SHP77 (cell line): ENCODE data around the gene ALDH3B1.

Experiments
- DNase-seq, 2 experiments: peaks; one replicate each; lab custom pipeline; 2025; lab: John Stamatoyannopoulos, UW

The ALDH3B1 gene

DNA sequence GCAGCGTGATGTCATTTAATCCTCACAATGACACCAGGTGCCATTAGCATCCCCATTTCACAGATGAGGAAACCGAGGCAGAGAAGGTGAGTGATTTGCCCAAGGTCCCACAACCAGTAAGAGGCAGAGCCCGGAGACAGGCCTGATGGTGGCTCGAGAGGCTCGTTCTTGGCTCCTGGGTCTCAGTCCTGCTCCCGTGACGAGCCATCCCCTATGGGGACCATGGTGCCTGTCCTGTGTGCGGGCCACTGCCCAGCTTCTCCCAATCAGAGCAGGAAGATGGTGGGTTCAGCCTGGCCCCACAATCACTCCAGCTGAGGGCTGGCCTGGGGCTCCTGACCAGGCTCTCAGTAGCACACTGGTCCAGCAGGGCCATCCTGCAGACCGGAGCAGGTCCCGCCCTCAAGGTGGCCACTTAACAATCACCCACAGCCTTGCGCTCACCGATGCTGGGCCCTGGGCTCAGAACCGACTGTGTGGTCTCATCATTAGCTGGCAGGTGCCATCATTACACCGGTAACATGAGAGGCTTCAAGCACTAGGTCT, 3.6 kb downstream of the ALDH3B1 start:
- no peak for DNase-seq

DNA sequence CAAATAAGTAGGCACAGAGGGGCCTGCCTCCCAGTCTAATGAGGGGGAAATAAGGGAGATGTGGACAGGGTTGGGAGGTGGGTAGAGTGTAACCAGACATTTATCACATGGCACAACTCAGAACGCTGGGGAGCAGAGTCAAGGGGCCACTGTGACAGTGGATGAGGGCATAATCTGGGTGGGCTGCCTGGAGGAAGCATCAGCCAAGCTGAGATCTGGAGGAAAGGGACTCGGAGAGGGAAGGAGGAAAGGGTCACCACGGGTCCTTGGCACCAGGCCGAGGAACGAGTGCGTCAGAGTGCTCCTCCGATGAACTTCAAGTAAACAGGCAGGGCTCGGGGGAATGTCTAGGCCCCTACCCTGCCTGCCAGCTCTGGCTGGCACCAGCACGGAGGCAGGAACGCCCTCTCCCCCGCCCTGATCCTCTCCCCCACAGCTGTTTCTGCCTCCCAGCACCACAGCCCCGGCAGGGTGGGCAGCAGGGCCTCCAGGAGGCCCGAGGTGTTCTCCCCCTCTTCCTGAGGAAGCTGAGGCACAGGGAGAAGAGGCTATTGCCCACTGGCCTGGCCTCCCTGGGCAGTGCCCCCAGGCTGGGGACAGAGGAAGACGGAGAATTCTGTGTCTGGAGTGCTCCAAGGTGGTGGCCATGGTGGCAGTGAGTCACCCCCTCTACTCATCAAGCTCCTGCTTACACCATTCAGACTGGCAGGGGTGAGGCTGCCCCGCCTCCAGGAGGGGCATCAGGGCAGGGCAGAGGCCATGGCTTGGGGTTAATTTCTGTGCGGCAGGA, 4.2 kb downstream of the ALDH3B1 start:
- no peak for DNase-seq

DNA sequence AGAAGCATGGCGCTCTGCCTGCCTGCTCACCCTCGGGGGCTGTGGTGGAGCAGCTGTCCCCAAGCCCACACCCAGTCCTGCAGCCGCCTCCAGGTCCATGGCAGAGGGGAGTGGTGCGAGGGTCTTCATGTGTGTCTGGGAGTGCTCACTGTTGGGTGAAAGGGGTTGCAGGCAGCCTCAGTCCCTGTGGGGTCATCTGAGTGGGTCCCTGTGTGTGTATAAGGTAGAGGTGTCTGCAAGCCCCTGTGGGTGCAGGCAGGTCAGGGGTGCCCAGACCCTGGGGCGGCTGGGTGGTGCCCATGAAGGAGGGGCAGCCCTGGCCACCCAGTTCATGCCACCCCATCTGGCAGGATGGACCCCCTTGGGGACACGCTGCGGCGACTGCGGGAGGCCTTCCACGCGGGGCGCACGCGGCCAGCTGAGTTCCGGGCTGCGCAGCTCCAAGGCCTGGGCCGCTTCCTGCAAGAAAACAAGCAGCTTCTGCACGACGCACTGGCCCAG, 4.9 kb downstream of the ALDH3B1 start:
- DNase-seq = no peak

DNA sequence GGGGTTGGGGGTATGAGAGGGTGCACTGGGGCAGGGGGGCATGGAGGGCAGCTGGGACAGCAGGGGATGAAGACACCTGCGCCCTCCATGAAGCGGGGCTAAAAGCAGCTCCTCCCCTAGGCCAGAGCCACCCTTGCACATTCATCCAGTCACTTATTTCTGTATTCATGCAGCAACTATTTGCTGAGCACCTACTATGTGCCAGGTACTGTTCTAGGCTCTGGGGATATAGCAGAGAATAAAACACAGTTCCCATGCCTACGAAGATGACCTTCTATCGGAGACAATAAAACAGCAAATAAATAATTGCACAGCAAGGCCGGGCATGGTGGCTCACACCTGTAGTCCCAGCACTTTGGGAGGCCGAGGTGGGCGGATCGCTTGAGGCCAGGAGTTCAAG, 5.3 kb downstream of the ALDH3B1 start:
- DNase-seq = no peak

DNA sequence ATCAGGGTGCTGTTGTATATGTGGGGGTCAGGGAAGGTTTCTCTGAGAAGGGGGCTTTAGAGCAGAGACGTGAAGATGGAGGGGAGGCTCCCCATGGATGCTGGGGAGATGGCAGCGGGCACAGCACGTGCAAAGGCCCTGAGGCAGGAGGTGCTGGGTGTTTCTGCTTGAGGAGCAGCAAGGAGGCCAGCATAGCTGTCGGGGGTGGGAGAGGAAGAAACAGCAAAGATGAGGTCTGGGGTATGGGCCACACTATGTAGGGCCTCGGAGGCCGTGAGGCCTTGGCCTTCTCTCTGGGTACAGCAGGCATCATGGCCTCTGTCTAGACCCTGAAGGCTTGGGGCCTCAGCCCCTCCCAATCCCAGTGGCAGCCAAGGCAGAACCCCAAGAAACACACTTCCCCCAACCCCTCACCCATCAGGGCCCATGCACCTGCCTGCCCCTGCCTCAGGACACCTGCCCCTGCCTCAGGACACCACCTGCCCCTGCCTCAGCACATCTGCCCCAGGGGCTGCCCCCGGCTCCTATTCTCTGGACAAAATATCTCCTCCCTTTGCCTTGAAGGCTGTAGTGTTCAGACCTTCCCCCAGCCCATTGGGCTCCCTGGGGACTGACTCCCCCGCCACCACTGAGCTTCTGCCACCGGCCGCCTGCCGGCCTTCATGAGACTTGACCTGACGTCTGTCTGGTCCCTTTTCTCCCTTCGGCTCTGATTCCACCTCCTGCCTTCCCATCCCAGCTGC, 6.2 kb downstream of the ALDH3B1 start:
- peak in 1 of 2 experiments; percentile 39 for DNase-seq

DNA sequence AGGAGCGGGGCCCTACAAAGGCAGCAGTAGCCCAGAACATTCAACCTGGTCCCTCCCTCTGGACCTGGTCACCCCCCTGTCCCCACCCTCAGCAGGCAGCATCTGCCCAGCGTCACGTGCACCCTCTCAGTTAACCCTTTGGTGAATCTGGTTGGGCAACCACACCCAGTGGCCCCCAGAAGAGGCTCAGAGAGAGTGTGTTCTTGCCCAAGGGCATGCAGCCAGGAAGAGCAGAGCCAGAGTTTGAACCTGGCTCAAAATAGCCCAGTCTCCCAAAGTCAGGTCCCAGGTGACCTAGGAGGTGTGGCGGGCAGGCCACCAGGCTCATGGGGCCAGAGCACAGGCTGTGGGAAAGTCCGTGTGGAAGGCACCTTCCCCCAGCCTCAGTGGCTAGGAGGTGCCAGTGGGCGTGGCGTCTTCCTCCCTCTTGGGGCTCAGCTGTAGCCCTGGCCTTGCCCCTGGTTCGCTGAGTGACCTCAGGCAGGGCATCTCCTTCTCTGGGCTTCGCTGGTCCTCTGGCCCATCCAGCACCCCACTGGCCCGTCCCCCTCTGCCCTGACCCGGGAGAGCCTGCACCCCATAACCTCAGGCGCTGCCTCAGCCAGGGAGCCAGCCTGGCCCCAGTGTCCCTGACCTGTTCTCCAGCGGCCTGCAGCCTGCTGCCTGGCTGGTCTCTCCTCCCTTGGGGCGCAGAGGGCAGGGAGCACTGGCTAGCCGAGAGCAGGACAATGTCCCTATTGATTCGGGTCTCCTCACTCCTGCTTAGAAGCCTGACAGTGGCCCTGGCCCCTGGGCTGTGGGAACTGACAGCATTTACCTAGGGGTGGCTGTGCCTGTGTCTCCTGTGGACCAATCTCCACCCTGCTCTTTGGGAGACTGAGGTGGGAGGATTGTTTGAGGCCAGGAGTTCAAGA, 7.0 kb downstream of the ALDH3B1 start:
- peak in 1 of 2 experiments; percentile 25 for DNase-seq

DNA sequence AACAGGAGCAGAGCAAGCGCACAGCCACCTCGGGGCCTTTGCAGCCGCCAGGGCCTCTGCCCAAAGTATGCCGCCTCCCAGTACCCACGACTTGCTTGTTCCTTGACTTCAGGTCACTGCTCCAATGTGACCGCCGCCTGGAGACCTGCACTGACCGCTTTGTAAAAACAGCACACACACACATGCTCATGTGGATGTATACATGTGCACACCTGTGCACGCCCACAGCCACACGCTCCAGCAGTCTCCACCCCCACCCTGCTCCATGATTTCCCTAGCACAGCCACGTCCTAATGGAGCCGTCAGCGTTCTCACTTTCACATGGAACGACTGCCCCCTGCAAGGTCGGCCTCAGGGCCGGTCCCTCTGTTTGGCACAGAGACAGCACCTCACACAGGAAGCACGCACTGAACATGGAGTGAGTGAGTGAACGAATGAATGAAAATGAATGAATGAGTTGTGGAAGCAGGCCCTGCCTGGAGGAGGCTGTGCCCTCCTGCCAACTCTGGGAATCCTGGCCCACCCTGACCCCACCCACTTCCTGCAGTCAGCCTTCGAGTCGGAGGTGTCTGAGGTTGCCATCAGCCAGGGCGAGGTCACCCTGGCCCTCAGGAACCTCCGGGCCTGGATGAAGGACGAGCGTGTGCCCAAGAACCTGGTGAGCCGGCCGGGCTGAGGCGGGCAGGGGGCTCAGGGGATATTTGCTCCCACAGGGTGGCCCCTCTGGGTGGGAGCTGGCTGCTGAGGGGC, 8.0 kb downstream of the ALDH3B1 start:
- no peak for DNase-seq

DNA sequence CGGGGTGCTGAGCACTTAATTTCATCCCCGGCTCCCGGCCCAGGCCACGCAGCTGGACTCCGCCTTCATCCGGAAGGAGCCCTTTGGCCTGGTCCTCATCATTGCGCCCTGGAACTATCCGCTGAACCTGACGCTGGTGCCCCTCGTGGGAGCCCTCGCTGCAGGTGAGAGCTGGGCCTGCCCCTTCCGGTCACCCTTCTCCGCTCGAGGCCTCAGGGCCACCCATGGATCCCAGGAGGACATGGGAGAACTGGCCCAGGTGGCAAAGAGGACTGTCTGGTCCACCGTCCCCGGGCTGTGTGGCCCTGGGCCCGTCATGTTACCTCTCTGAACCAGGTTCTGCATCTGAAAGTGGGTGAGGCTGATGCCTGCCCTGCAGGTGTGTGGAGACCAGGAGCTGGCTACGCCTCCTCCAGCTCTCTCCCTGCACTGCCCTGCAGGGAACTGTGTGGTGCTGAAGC, 8.6 kb downstream of the ALDH3B1 start:
- DNase-seq = no peak

DNA sequence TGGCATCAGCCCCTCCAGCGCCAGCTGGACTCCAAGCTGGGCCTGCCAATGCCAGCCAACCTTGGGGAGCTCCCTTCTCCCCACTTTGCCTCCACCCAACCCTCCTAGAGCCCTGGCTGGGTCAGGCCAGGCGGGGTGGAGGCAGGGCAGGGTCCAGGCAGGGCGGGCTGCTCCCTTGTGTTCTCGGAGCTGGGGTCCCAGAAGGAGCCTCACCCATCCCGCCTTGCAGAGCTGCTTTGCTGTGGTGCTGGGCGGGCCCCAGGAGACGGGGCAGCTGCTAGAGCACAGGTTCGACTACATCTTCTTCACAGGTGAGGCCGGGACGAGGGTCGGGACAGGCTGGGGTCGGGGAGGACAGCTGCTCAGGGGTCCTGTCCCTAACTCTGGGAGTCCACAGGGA, 9.4 kb downstream of the ALDH3B1 start:
- DNase-seq = no peak

DNA sequence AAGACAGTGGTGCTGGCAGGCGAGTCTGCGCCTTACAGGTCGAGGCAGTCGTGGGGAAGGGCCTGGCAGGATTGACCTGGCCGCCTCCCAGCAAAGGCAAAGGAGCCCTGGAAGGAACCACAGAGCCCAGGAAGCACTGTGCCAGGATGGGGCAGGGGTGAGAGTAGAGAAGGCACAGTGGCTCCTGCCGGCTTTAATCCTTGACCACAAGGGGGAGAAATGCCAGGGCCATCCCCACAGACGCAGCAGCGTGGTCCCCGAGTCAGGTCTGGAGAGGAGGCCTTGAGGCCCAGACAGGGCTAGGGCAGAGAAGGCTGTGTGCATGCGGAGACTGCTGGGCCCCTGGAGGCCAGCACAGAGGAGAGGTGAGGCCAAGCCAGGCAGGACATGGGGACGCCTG, 10.4 kb downstream of the ALDH3B1 start:
- DNase-seq = peak in 1 of 2 experiments; percentile 58

DNA sequence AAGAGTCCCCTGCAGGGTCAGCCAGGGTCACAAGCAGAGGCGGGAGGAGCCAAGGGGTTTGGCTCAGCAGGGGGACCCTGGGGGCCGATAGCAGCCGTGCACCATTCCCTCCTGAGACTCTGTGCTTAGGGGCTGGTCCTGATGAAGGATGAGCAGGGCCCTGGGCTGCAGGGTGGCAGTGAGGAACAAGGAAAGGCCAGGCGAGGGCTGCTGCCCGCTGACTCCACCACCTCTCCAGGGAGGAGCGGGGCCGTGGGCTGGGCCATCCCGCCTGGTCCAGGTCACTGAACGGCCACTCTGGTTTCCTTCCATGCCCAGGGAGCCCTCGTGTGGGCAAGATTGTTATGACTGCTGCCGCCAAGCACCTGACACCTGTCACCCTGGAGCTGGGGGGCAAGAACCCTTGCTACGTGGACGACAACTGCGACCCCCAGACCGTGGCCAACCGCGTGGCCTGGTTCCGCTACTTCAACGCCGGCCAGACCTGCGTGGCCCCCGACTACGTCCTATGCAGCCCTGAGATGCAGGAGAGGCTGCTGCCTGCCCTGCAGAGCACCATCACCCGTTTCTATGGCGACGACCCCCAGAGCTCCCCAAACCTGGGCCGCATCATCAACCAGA, 11.2 kb downstream of the ALDH3B1 start:
- DNase-seq = peak; percentile 30 to 63

DNA sequence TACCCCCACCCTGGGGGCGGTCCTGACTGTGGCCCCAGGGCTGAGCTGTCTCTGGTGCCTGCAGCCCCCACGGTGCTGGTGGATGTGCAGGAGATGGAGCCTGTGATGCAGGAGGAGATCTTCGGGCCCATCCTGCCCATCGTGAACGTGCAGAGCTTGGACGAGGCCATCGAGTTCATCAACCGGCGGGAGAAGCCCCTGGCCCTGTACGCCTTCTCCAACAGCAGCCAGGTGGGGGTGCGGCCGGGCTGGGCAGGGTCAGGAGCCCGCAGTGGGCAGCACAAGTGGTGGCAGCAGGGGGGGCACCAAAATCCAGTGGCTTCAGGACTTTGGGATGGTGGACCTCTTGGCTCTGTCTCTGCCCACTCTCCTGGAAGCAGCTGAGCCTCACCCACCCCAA, 12.4 kb downstream of the ALDH3B1 start:
- no peak for DNase-seq

DNA sequence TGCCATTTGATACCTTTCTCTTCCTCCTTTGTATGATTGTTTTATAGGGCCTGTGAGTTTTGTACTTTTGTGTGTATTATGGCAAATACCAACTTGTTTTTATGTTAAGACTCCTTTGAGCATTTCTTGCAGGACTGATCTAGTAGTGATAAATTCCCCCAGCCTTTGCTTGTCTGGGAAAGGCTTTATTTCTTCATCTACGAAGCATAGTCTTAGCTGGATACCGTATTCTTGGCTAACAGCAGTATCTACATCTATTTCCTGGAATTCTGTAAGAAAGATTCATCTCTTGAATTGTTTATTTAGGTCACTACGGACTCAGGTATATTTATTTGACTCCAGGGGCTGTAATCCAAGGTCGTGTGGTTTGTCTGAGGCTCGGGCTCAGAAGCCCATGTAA, 14.4 kb downstream of the ALDH3B1 start:
- no peak for DNase-seq

DNA sequence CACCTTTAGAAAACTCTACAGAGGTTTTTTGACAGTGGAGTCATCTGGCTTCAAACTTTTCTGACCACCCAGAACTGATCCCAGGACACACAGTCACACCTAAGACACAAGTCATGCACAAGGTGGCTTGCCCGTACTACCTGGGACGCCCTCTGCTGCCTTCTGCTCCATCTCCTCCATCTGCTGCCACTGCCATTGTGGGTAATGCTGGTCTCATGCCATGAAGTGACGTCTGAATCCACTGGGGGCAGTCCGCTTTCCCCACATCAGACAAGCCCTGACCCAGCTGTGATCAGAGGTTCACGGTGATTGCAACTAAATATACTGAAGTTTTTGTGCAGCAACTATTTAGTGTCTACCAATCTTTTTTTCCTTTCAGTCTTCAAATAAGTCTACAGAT, 14.9 kb downstream of the ALDH3B1 start:
- peak; percentile 22 to 23 for DNase-seq

DNA sequence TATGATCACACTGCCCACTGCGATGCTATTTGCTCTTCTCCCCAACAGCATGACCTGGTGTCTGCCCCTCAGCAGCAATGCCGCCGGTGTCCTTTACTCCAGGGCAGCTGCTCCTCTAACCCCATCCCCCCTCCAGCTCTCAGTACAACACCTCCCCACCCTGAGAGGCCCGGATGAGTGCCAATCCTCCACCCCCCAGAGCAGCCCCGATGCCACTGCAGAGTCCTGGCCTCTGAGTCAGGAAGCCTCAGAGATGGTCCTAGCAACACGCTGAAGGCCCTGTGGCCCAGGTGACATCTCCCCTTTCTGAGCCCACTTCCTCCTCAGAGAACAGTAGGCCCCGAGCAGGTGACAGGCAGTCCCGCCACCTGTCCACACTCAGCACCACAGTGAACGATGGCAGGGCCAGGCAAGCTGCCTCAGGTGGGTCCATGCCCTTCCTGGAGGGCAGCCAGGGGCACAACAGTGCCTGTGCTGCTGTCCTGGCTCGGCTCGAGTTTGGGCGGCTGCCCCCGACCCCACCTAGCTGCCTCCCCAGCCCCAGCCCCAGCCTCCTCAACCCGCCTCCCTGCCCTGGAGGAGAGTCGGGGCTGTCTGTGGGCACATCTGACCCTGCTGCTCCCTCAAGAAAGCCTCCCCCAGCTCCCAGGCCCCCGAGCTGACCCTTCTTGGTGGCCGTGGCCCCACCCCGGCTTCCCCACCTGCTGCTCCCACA, 16.4 kb downstream of the ALDH3B1 start:
- DNase-seq = peak; percentile 67 to 83

DNA sequence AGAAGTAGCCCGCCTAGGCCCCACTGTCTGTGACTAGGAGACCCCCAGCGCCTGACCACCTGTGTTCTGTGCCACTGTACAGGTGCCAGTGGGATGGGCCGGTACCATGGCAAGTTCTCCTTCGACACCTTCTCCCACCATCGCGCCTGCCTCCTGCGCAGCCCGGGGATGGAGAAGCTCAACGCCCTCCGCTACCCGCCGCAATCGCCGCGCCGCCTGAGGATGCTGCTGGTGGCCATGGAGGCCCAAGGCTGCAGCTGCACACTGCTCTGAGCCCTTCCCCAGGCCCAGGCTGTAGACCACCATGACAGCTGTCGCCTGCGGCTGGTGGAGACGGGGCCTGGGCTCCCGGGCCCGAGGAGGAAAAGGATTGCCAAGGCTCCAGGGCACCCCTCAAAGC, 17.5 kb downstream of the ALDH3B1 start:
- DNase-seq = no peak

DNA sequence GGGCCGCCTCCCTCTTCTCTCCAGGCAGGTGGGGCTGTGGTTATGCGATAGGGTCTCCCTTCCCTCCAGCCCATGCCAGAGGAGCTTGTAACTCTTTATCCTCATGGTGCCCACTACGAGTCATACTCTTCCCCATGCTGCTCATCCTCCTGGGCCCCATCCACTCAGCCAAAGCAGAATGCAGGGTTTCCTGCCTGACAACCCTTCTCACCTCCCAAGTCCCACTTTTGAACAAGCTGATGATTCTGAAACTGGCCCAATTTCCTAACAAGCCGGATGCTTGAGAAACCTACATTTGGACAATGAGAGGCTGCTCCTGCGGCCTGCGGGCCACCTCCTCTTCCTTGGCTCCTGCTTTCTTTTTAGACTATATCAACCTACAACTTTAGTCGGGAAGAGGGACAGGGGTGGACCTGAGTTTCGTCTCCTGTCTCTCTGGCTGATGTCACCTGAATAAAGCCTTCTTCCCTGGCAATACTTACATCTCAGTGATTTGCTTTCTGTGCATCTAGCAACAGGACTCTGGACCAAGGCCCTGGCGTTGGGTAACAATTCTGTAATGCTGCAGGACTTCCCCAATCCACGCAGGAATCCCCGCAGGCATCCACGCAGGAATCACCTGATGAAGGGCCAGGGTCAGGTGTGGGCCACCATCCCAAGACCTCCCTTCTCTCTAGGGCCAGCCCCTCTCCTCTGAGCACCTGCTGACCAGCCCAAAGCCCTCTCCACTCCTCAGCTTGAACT, 18.8 kb downstream of the ALDH3B1 start:
- no peak for DNase-seq

DNA sequence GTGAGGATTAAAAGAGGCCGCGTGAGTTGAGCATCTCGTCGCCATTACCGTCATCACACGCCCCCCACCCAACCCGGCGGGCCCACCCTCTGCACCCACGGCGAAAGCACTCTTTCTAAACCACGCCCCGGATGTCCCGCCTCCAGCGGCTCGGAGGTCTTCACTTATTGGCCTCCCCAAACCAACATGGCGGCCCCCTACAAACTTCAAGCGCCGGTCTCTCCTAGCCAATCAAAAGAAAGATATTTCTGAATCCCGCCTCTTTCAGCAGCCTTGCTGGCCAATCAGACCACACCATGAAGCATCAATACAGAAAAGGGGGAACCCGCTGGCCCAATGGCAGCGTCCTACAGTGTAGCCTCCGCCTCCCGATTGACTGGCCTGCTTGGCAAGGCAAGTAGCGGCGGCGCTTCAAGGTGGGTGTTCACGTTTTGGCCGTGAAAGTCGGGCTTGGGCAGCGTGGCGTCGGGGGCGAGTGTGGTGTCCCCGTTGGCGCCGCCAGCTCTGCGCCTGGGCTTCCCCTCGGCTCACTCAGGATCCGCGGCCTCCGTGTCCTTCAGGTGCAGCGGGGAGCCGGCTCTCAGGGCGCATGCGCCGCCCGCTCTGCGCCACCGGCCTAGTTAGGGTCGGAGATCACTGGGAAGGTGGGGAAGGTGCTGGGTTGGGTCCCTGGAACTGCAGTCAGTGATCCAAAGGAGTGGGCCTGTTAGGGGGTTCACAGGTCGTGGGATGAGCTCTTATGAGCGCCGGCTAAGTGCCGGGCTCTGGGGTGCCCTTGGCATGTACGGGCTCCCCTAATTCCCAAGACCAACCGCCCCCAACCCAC, 20.4 kb downstream of the ALDH3B1 start, which contains the start of gene NDUFS8:
NDUFS8 (plus strand) TSS at position 364 of the 826 bp plus-strand sequence. CDS start 1,471 bp downstream, outside the sequence.
- peak; percentile 100 for DNase-seq
